ENCODE measurements around the gene PPP2R5D. TPM values are rescaled to one million over a fixed set of nuclear protein-coding genes. Genes with fewer than 3 reads are reported as not detected.

Gene PPP2R5D
- total and polyA plus RNA-seq, 4 donors = 19.0 to 26.8 (median 21.9) TPM

DNA sequence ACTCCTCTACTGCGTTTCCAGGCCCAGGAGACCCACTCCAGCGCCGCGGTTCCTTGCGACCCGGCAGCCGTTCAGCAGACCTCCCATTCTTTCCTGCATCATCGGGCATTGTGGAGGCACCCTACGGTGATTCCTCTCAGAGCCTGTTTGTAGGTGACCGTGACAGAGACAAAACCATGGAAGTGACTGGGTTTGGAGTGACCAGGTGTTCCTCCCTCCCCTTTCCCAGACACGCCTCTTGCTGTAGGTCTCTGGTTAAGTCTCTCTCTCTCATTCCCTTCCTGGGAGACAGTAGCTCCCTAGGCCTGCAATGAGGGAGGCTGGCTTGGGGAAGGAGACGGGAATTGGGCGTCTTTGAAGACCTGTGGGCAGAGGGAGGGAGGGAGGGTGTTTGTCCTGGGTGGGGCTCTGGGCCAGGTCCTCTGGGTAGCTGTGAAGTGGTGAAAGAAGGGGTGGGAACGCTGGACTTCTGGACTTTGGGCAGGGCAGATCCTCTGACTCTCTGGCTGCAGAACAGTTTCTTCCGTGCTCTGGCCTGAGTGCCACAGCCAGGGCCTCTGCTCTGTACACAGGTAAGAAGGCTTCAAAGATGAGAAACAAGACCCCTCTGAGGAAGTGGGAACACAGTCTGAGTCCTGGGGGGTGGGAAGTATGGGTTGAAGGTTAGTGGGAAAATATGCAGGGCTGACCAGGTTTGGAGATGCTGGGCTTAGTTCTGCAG, 75.8 kb downstream of the PPP2R5D start:
- TF ChIP-seq, protein P1, sequence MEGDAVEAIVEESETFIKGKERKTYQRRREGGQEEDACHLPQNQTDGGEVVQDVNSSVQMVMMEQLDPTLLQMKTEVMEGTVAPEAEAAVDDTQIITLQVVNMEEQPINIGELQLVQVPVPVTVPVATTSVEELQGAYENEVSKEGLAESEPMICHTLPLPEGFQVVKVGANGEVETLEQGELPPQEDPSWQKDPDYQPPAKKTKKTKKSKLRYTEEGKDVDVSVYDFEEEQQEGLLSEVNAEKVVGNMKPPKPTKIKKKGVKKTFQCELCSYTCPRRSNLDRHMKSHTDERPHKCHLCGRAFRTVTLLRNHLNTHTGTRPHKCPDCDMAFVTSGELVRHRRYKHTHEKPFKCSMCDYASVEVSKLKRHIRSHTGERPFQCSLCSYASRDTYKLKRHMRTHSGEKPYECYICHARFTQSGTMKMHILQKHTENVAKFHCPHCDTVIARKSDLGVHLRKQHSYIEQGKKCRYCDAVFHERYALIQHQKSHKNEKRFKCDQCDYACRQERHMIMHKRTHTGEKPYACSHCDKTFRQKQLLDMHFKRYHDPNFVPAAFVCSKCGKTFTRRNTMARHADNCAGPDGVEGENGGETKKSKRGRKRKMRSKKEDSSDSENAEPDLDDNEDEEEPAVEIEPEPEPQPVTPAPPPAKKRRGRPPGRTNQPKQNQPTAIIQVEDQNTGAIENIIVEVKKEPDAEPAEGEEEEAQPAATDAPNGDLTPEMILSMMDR (IDR thresholded peaks at IDR 0.05; ENCODE audit: control extremely low read depth, extremely low read depth) = no peak
- ATAC-seq (ENCODE audit: insufficient read depth, low FRiP score) (peak; percentile 2), DNase-seq (peak in 2 of 3 donors; percentile 20 to 30)
- H3K27me3 ChIP-seq (ENCODE audit: control insufficient read depth in 3 of 3, insufficient read depth in 3 of 3, low read length in 2 of 3) = no peaks in the 10 kb centered on the region
- peak overlapping the region; percentile 51 to 98 for H3K9ac ChIP-seq (ENCODE audit: insufficient read depth in 1 of 2, low read length in 2 of 2)
- WGBS, 2 donors = 12 to 14% methylated on average over 14 to 15 of the region's 15 CpGs
- H3K4me1 ChIP-seq (ENCODE audit: control insufficient read depth in 5 of 5, insufficient read depth in 5 of 5, low read length in 5 of 5) = peaks cover 4 to 20% (median 12%) of the 10 kb centered on the region in 5 donors
- peak overlapping the region; percentile 80 to 95 for H3K27ac ChIP-seq (ENCODE audit: low read depth in 1 of 2, low read length in 1 of 2)
- H3K9me3 ChIP-seq (ENCODE audit: control insufficient read depth in 4 of 4, insufficient read depth in 3 of 4, low read length in 3 of 4) = no peaks in the 10 kb centered on the region
- peaks cover 0 to 23% (median 20%) of the 10 kb centered on the region in 4 donors for H3K36me3 ChIP-seq (ENCODE audit: control insufficient read depth in 4 of 4, insufficient read depth in 4 of 4, low read length in 4 of 4)
- H3K4me3 ChIP-seq = peak overlapping the region; percentile 62

DNA sequence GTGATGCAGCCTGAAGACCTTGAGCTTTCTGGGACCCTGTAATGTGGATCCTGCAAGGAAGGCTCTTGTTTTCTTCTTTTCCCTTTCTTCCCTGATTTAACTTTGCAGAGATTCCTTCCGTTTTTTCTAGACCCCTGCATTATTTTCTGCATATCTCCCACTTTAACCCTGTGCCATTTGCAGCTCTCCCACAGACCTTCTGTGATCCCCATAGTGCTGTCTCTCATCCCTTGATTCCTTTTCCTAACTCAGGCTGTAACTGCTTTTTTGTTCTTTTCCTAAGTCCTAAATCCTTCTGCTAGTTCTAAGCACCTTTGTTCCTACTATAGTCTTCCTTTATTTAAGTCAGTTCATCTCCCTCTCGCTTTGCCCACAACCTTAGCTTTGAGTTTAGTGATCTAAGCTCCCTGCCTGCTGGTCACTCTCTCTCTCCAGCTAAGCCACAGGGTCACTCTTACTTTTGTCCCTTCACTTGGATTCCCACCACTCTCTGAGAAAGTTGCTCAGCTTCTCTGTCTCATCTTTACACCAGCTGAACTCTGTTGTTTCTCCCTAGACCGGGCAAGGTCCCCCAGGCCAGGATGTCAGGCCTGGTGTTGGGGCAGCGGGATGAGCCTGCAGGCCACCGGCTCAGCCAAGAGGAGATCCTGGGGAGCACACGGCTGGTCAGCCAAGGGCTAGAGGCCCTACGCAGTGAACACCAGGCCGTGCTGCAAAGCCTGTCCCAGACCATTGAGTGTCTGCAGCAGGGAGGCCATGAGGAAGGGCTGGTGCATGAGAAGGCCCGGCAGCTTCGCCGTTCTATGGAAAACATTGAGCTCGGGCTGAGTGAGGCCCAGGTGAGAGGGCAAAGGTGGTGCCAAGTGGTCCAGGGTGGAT, 76.6 kb downstream of the PPP2R5D start:
- 87 to 94% methylated on average over 12 of the region's 12 CpGs for WGBS, 2 donors
- H3K4me1 ChIP-seq (ENCODE audit: control insufficient read depth in 5 of 5, insufficient read depth in 5 of 5, low read length in 5 of 5) = peaks cover 4 to 20% (median 12%) of the 10 kb centered on the region in 5 donors
- TF ChIP-seq, protein P1 (IDR thresholded peaks at IDR 0.05; ENCODE audit: control extremely low read depth, extremely low read depth) = no peak
- H3K4me3 ChIP-seq = no peak overlapping the region
- peaks cover 4 to 26% (median 14%) of the 10 kb centered on the region in 4 donors for H3K36me3 ChIP-seq (ENCODE audit: control insufficient read depth in 4 of 4, insufficient read depth in 4 of 4, low read length in 4 of 4)
- no peak overlapping the region for H3K9ac ChIP-seq (ENCODE audit: insufficient read depth in 1 of 2, low read length in 2 of 2)
- no peaks in the 10 kb centered on the region for H3K27me3 ChIP-seq (ENCODE audit: control insufficient read depth in 3 of 3, insufficient read depth in 3 of 3, low read length in 2 of 3)
- no peak for ATAC-seq (ENCODE audit: insufficient read depth, low FRiP score)
- H3K27ac ChIP-seq (ENCODE audit: low read depth in 1 of 2, low read length in 1 of 2) = peak overlapping the region in 1 of 2 donors; percentile 80
- DNase-seq = no peak
- H3K9me3 ChIP-seq (ENCODE audit: control insufficient read depth in 4 of 4, insufficient read depth in 3 of 4, low read length in 3 of 4) = no peaks in the 10 kb centered on the region

DNA sequence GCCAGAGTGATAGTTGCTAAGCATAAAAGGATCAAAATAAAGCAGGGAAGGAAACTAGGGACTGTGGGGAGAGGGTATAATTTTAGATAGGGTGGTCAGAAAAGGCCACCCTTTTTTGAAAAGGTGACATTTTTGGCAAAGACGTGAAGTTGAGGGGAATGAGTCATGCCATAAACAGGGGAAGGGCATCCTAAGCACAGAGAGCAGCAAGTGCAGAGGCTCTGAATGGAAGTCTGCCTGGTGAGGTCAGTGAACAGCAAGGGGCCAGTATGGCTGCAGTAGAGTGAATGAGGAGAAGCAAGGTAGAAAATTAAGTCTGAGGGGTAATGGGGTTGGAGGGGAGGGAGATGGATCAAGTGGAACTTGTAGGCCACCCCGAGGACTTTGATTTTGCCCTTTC, 77.5 kb downstream of the PPP2R5D start:
- H3K4me3 ChIP-seq = no peak overlapping the region
- H3K9me3 ChIP-seq (ENCODE audit: control insufficient read depth in 4 of 4, insufficient read depth in 3 of 4, low read length in 3 of 4) = peaks cover 0 to 2% (median 0%) of the 10 kb centered on the region in 4 donors
- H3K9ac ChIP-seq (ENCODE audit: insufficient read depth in 1 of 2, low read length in 2 of 2) = no peak overlapping the region
- TF ChIP-seq, protein P1 (IDR thresholded peaks at IDR 0.05; ENCODE audit: control extremely low read depth, extremely low read depth) = no peak
- H3K4me1 ChIP-seq (ENCODE audit: control insufficient read depth in 5 of 5, insufficient read depth in 5 of 5, low read length in 5 of 5) = peaks cover 4 to 20% (median 12%) of the 10 kb centered on the region in 5 donors
- no peak overlapping the region for H3K27ac ChIP-seq (ENCODE audit: low read depth in 1 of 2, low read length in 1 of 2)
- DNase-seq = no peak
- no peaks in the 10 kb centered on the region for H3K27me3 ChIP-seq (ENCODE audit: control insufficient read depth in 3 of 3, insufficient read depth in 3 of 3, low read length in 2 of 3)
- peaks cover 7 to 34% (median 18%) of the 10 kb centered on the region in 4 donors for H3K36me3 ChIP-seq (ENCODE audit: control insufficient read depth in 4 of 4, insufficient read depth in 4 of 4, low read length in 4 of 4)
- 78 to 88% methylated on average over 2 of the region's 2 CpGs for WGBS, 2 donors
- no peak for ATAC-seq (ENCODE audit: insufficient read depth, low FRiP score)

Other genes with a start within 250 kb of the PPP2R5D start
- gene TBCC, start 238.5 kb upstream of the PPP2R5D start, total RNA-seq = 10 to 100 TPM; 22.1 to 22.2 TPM
- gene TBCC, start 238.5 kb upstream of the PPP2R5D start, polyA plus RNA-seq = 10 to 100 TPM; 21.6 to 38.0 TPM
- 10 to 100 TPM; 14.6 to 18.6 TPM for gene BICRAL, start 202.5 kb upstream of the PPP2R5D start, total RNA-seq
- gene BICRAL, start 202.5 kb upstream of the PPP2R5D start, polyA plus RNA-seq = 1 to 10 TPM; 2.8 to 6.8 TPM
- 10 to 100 TPM; 66.1 to 98.7 TPM for gene RPL7L1, start 105.0 kb upstream of the PPP2R5D start, total RNA-seq
- 10 to 100 TPM; 39.3 to 57.6 TPM for gene RPL7L1, start 105.0 kb upstream of the PPP2R5D start, polyA plus RNA-seq
- 1 to 10 TPM in 1 of 2 donors, under 1 TPM in 1; 0.37 to 3.4 TPM for gene PTCRA, start 68.5 kb upstream of the PPP2R5D start, total RNA-seq
- 1 to 10 TPM; 4.6 to 5.5 TPM for gene PTCRA, start 68.5 kb upstream of the PPP2R5D start, polyA plus RNA-seq
- 10 to 100 TPM; 36.0 to 63.4 TPM for gene CNPY3, start 55.1 kb upstream of the PPP2R5D start, total RNA-seq
- 10 to 100 TPM; 48.9 to 90.5 TPM for gene CNPY3, start 55.1 kb upstream of the PPP2R5D start, polyA plus RNA-seq
- gene GNMT, start 23.8 kb upstream of the PPP2R5D start, total RNA-seq = 1 to 10 TPM; 1.0 to 3.0 TPM
- 1 to 10 TPM; 1.3 to 4.5 TPM for gene GNMT, start 23.8 kb upstream of the PPP2R5D start, polyA plus RNA-seq
- 10 to 100 TPM; 17.9 to 22.9 TPM for gene PEX6, start 5.4 kb upstream of the PPP2R5D start, total RNA-seq
- 1 to 10 TPM; 8.8 to 9.6 TPM for gene PEX6, start 5.4 kb upstream of the PPP2R5D start, polyA plus RNA-seq
- 10 to 100 TPM; 32.5 to 47.2 TPM for gene MEA1, start 29.4 kb downstream of the PPP2R5D start, total RNA-seq
- 100 to 1,000 TPM in 1 of 2 donors, 10 to 100 TPM in 1; 63.2 to 113 TPM for gene MEA1, start 29.4 kb downstream of the PPP2R5D start, polyA plus RNA-seq
- 10 to 100 TPM; 46.3 to 56.4 TPM for gene KLHDC3, start 29.7 kb downstream of the PPP2R5D start, total RNA-seq
- 10 to 100 TPM; 52.7 to 74.4 TPM for gene KLHDC3, start 29.7 kb downstream of the PPP2R5D start, polyA plus RNA-seq
- 10 to 100 TPM; 31.1 to 49.9 TPM for gene RRP36, start 37.1 kb downstream of the PPP2R5D start, total RNA-seq
- 10 to 100 TPM; 30.5 to 44.3 TPM for gene RRP36, start 37.1 kb downstream of the PPP2R5D start, polyA plus RNA-seq
- 10 to 100 TPM; 21.4 to 23.6 TPM for gene CUL7, start 69.3 kb downstream of the PPP2R5D start, total RNA-seq
- gene CUL7, start 69.3 kb downstream of the PPP2R5D start, polyA plus RNA-seq = 1 to 10 TPM; 8.2 to 8.9 TPM
- 10 to 100 TPM; 11.5 to 44.5 TPM for gene MRPL2, start 74.9 kb downstream of the PPP2R5D start, total RNA-seq
- gene MRPL2, start 74.9 kb downstream of the PPP2R5D start, polyA plus RNA-seq = 10 to 100 TPM; 47.8 to 84.0 TPM
- gene KLC4, start 75.1 kb downstream of the PPP2R5D start, total RNA-seq = 10 to 100 TPM; 29.8 to 36.0 TPM
- gene KLC4, start 75.1 kb downstream of the PPP2R5D start, polyA plus RNA-seq = 10 to 100 TPM; 16.1 to 23.1 TPM
- 100 to 1,000 TPM in 1 of 2 donors, 10 to 100 TPM in 1; 90.8 to 173 TPM for gene PTK7, start 91.7 kb downstream of the PPP2R5D start, total RNA-seq
- gene PTK7, start 91.7 kb downstream of the PPP2R5D start, polyA plus RNA-seq = 10 to 100 TPM; 37.4 to 77.6 TPM
- 10 to 100 TPM; 12.7 to 42.0 TPM for gene SRF, start 186.7 kb downstream of the PPP2R5D start, total RNA-seq
- 10 to 100 TPM; 17.9 to 40.2 TPM for gene SRF, start 186.7 kb downstream of the PPP2R5D start, polyA plus RNA-seq
- gene CUL9, start 197.6 kb downstream of the PPP2R5D start, total RNA-seq = 10 to 100 TPM; 29.6 to 45.6 TPM
- gene CUL9, start 197.6 kb downstream of the PPP2R5D start, polyA plus RNA-seq = 10 to 100 TPM; 19.7 to 41.4 TPM
- gene DNPH1, start 244.9 kb downstream of the PPP2R5D start, total RNA-seq = 10 to 100 TPM; 32.0 to 67.4 TPM
- gene DNPH1, start 244.9 kb downstream of the PPP2R5D start, polyA plus RNA-seq = 100 to 1,000 TPM; 102 to 135 TPM

Measured in lung (tissue), 12 donors.